HG02870 (cell line): ENCODE measurements around the gene ARFRP1.
"Not testable (repeated sequence)": the region's sequence is repeated elsewhere in the genome, so short reads cannot be mapped to it uniquely, and the experiment has no call there.

ENCODE experiments used
- ATAC-seq: cut with Tn5 transposase; IDR thresholded peaks from one replicate; pipeline ENCODE4 v1.9.1; 2021; ENCODE audit warnings: mild to moderate bottlenecking, moderate library complexity; ENCODE audit not compliant: unreplicated experiment

Gene ARFRP1

DNA sequence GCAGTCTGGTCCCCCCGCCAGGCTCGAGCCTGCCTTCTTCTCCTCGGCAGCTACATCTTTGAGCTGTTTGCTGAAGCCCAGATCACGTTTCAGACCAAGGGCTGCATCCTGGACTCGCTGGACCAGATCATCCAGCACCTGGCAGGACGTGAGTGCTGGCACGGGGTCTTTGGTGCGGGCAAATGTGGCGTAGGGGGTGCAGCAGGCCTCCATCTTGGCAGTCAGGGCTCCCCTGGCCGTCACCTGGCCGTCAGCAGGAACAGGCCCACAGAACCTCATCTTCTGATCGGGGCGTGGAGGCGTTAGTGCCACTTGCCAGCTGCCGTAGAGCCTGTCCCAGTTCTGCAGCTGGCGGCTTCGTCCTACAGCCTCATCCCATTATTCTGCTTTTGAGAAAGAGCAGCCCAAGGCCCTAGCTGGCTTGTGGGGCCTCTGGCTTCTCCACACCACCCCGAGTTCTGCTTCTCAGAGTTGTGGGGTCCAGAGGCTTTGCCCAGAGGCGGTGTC lies 27.9 kb downstream of the ARFRP1 start:
- no peak for ATAC-seq

DNA sequence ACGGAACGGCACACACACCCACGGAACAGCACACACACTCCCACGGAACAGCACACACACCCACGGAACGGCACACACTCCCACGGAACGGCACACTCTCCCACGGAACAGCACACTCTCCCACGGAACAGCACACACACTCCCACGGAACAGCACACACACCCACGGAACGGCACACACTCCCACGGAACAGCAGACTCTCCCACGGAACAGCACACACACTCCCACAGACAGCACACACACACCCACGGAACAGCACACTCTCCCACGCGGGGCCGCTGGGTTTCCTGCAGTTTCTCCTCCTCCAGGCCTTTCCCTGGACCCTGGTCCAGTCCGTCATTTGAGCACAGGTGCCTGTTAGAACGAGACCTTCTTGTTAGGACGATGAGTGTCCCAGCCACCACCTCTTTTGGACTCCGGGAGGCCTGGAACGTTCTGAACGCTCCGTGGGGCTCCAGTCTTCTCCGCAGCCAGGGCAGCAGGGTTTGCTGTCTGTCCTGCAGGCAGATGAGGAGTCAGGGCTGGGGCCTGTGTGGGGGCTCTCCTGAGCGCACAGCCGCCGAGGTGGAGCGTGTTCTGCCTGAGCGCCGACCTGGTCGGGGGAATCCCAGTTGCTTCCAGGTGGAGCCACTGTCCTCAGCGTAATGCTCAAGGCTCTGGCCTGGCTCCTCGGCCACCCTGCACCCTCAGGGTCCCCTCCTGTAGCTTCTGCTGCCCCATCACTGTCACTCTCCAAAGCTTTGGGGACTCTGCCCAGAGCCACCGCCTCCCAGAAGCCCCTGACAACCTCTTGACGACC lies 28.9 kb downstream of the ARFRP1 start:
- ATAC-seq = no peak

DNA sequence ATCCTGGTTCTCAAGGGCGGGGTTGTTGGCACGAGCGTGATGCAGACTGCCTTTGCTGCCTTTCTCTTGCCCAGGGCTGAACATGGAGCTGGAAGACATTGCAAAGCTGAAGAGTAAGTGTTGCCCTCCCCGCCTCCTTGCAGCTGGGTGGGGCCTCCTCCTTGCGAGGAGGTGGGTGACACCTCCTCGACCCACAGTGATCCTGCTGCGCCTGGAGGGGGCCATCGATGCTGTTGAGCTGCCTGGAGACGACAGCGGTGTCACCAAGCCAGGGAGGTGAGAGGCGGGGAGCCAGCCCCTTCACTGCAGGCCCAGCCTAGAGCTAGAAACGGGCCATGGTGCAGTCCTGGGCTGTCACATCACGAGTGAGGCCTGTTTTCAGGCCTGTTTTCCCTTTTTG lies 29.7 kb downstream of the ARFRP1 start:
- no peak for ATAC-seq

DNA sequence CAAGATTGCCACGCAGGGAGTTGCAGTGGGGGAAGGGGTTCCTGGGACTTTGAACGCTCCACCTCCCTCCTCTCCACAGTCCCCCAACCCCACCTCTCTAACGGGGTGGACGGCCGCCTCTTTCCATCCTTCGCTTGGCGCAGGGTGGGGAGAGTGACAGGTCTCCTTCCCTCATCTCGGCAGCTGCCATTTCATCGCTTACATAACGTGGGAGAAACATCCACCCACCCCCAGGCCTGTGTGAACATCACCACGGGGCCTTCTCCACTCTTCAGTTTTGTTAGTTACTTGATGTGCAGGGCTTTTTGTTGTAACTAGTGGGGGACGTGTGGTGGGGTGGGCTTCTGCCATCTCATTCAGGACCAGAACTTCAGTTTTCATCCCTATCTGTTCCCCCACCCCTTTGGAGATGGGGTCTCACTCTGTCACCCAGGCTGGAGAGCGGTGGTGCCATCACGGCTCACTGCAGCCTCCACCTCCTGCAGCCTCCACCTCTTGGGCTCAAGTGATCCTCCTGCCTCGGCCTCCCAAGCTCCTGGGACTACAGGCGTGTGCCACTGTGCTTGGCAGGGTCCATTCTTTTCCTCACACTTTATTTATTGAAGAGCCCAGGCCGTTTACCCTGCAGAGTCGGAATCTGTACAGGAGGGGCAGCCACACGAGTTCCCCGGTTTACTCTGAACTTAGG lies 32.0 kb downstream of the ARFRP1 start:
- ATAC-seq = no peak

DNA sequence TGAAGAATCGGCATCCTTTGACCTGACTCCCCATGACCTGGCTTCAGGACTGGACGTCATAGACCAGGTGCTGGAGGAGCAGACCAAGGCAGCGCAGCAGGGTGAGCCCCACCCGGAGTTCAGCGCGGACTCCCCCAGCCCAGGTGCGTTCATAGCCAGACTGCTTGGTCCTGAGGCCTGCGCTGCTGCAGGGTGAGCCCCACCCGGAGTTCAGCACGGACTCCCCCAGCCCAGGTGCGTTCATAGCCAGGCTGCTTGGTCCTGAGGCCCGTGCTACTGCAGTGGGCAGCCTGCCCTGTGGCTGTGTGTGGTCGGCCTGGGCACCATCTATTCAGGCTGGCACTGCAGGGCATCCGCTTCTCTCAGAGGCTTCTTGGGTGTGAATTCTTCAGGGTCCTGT lies 33.8 kb downstream of the ARFRP1 start:
- ATAC-seq = no peak

DNA sequence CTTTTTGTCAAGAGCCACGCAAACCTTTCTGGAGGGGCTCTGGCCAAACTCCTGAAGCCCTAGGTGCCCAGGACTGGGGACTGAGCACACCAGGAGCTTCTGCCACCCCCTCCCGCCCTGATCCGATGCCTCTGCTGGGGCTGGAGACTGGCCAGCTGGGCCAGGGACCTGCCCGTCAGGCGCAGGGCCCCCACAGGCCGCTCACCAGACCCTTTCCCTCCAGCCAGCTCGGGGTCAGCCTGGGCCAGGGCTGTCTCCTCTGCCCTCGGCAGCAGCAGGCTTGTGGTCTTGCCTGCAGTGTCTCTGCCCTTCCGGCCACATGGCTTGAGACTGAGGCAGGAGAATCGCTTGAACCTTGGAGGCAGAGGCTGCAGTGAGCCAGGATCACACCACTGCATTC lies 35.1 kb downstream of the ARFRP1 start:
- no peak for ATAC-seq

DNA sequence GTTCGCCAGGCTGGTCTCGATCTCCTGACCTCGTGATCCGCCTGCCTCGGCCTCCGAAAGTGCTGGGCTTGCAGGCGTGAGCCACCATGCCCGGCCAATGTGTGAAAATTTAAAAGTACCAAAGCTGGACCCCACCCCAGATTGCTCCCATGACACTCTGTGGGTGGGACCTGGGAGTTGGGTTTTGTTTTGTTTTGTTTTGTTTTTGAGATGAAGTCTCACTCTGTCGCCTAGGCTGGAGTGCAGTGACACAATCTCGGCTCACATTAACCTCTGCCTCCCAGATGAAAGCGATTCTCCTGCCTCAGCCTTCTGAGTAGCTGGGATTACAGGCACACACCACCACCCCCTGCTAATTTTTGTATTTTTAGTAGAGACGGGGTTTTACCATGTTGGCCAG lies 36.1 kb downstream of the ARFRP1 start:
- ATAC-seq = not testable (repeated sequence)

DNA sequence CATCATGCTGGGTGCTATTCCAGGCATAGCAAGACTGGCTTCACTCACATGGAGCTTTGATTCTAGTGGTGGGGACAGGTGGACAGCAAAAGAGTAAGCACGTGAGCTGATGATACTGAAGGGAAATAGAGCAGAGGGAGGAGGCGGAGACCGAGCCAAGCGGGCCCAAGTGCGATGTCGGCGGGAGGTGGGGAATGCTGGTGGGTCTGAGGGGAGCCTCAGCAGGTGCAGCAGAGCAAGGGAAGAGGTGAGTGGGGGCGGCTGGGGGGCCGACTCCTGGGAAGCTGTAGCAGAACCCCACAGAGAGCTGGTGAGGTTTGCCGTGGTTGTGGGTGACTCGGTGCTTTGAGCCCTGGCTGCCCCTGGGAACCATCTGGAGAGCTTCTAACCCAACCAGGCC lies 39.4 kb downstream of the ARFRP1 start:
- ATAC-seq = no peak

DNA sequence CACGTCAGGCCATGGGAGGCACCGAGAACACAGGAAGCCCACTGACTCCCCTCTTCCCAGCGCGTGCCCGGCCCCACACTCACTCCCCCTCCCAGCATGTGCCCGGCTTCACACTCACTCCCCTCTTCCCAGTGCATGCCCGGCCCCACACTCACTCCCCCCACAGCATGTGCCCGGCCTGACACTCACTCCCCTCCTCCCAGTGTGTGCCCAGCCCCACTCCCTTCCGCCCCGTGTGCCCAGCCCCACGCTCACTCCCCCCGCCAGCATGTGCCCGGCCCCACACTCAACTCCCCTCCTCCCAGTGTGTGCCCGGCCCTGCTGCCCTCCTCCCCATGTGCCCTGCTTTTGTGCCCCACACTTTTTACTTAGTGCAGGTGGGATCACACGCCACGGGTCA lies 39.9 kb downstream of the ARFRP1 start:
- ATAC-seq = no peak

DNA sequence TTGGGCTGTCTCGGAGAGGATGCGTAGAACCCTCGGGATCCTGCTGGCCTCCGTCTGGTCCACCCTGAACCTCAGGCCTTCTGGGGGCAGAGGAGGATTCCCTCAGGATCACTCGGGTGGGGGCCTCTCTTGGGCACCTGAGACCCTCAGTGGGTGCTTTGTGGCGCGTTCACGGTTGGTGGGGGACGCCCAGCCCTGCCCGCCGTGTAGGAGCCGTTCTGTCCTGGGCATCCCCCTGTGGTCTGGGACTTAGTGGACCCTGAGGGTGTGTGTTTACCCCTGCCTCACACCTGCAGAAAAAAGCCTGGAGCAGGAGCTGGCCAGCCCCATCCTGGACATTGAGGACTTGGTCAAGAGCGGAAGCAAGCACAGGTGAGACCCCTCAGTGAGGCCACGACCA lies 42.1 kb downstream of the ARFRP1 start:
- ATAC-seq = no peak

DNA sequence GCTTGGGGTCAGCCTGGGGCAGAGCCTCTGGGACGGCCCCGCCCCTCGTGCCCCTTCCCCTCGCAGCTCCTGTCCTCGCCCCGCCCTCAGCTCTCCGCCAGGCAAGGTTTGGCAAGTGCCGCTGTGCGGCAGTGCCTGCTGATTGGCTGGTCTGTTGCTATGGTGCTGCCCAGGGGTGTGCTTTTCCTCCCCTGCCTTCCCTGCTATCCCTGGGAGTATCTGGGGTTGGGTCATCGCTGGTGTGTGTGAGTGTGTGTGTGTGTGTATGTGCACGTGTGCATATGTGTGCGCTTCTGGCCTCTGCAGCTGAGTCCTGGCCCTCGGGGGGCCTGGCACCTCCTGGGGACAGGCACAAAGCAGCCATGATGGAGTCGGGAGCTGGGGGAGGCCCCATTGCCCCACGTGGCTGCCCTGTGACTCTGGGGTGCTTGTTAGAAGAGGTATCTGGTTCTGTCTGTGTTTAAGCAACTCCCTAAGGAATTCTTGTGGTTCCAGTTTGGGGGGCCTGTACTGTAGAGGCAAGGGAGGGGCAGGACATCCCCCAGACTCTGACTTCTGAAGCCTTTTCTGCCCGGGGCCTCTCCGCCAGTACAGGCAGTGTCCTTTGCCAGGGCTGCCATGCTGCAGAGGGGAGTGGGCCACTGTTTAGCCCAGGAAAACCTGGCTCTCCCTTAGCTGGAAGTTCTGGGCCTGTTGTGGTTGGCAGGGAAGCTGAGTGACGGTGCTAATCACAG lies 42.7 kb downstream of the ARFRP1 start:
- ATAC-seq = no peak

DNA sequence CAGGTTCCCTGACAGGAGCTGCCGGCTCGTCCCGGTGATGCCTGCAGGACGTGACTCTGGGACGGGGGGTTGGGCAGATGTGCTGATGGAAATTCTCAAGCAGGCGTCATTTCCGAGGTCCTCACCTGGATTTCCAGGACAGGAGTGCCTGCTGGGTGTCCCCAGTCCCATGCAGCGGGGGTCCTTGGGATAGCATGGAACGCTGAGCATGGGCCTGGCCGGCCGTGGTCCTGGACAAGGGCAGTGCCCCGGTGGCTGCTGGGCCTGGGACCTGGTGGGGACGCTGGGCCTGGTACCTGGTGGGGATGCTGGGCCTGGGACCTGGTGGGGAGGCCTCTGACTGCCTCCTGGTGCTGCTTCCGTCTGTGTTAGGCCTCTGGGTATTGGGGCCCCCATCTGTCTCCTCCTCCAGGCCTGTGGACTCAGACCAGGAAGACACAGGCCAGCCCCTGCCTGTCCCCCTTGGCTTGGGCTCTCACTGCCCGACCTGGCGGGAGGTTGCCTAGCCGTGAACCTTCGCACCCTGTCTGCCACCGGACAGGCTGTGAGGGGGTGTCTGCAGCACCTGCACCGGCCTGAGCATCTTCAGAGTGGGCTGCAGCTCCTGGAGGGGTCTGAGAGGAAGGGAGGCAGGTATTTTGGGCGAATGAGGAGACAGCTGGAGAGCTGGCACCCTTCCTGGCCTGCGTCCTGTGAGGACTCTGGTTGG lies 43.5 kb downstream of the ARFRP1 start:
- no peak for ATAC-seq

DNA sequence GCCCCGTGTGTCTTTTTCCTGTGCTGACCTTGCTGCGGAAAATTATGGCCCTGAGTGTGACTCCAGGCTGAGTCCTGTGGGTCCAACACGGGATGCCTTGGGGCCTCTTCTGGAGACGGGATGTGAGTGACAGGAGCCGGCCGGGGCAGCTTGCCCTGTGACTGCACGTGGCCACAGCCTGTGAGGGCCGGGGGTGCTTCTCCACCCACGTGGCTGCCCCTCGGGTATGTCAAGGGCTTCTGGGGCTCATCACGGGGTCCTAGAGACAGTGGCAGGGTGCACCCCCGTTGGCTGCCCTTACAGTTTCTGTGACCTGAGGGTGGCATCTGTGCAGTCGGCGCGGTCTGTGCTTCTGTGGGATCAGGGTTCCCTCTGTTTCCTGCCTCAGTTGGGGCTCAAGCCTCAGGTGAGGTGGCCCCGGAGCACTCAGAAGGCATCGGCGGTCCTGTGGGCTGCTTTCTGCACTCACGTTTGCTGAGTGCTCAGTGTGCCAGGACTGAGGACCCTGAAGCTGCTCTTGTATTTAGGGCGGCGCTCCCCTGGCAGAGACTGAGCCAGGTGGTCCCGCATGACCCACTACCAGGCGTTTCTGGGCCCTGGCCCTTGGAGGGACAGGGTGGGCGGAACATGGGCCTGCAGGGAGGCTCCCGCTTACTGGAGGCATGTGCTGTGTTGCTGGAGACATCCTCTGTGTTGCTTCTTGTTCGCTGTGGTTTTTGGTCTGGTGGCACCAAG lies 44.3 kb downstream of the ARFRP1 start:
- ATAC-seq = no peak

DNA sequence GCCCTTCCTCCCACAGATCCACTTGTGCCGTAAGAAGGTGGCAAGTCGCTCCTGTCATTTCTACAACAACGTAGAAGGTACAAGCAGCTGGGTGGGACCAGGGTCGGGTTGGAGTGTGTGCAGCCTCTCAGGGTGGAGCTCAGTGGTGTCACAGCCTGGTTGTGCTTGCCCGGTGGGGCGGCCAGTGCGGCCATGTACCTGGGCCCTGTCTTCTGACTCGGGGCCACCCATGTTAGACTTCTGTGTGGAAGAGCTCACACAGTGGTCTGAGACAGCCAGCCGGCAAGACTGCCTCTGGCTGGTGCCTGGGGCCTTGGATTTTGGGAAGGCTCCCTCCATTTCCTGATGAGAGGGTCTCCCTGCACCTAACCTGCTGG lies 45.0 kb downstream of the ARFRP1 start:
- no peak for ATAC-seq

DNA sequence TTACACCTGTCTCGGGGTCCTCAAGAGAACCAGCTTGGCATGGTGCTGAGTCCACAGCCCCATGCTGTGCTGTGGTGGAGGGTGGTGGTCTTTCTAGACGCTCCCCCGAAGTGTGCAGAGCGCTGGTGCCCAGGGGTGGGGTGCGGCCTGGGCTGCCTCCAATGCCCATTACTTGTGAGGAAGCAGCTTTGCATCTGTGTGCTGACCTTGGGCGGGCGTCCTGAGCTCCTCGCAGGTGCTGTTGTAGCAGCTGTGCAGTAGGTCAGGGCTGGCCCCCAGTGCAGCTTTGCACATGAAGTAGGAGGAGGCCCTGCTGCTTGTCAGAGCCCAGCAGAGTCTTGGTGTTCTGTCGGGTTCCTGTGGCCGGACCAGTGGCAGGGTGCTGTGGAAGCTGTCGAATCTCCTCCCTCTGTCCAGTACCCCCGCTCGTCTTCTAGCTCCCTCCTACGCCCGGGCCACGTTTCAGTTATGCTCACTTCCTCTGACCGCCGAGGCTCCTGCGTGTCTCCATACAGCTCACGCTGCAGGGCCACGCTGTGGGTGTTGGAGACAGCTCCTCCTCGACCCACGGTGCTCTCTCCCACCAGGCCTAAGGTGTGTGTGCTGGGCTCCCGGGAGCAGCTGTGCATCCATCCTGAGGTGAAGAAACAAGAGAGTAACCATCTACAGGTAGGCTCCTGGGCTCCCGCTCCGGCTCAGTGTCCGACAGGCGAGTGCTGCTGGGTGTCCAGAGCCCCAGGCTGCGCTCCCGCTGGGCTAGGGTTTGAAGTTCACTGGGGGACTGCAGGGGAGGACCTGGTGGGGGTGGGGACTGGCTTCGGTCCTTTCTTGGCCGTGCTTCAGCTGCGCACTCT lies 45.6 kb downstream of the ARFRP1 start:
- ATAC-seq = no peak

DNA sequence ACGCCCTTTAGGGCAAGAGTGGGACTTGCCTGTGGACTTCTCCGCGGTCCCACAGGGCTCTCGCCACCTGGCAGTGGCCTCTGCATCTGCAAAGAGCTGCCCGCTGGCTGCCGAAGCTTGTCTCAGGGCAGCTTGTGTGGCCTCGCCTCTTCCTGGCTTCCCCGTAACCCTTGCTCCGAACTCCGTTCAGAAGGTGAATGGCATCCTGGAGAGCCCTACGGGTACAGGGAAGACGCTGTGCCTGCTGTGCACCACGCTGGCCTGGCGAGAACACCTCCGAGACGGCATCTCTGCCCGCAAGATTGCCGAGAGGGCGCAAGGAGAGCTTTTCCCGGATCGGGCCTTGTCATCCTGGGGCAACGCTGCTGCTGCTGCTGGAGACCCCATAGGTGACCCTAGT lies 46.7 kb downstream of the ARFRP1 start:
- ATAC-seq = no peak

DNA sequence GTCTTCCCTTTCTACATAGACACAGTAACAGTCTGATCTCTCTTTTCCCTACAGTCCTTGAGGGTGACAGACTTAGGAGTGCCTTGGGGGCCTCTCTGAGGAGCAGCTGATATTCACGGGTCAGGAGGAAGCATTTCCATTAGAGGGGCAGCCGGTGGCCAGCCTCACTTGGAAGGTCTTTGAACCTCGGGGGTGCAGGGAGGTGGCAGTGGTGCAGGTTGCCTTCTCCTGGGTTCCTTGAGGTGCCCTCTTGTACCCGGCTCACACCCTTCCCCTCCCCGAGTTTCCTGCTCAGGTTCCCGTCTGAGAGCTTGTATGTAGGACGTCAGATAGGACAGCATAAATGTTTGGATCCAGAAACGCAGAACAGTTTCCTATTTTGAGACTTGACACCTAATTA lies 47.2 kb downstream of the ARFRP1 start:
- ATAC-seq = no peak

DNA sequence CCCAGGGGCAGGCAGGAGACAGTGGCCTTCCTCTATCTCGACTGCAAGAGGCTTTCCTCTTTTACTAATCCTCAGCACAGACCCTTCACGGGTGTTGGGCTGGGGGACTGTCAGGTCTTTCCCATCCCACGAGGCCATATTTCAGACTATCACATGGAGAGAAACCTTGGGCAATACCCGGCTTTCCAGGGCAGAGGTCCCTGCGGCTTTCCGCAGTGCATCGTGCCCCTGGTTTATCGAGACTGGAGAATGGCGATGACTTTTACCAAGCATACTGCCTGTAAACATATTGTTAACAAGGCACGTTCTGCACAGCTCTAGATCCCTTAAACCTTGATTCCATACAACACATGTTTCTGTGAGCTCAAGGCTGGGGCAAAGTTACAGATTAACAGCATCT lies 47.6 kb downstream of the ARFRP1 start:
- not testable (repeated sequence) for ATAC-seq

DNA sequence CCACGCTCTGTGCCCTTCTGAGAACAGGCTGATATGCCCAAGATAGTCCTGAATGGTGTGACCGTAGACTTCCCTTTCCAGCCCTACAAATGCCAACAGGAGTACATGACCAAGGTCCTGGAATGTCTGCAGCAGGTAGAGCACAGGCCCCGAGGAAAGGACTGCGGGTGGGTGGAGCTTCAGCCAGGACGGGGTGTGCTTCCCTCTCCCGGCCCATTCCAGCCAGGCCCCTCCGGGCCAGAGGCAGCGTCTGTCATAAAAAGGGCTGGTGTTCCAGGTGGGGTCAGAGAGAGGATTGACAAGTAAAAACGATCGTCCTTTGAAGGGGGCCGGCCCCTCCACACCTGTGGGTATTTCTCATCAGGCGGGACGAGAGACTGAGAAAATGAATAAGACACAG lies 48.4 kb downstream of the ARFRP1 start:
- no peak for ATAC-seq
